CD8-positive, alpha-beta memory T cell (primary cell): ENCODE measurements around the gene ANO6. TPM values are rescaled to one million over a fixed set of nuclear protein-coding genes. Genes with fewer than 3 reads are reported as not detected.
A peak's percentile ranks its signal among the peaks of the same experiment; 100 is the strongest.

Source experiments
- CTCF ChIA-PET: fragments of 350-600 bp; sonication (Branson Sonifier 250); formaldehyde crosslinking; loops from one replicate; lab custom pipeline; 2021; ENCODE audit warnings: antibody characterized with exemption; lab: Charles Lee
- POLR2A ChIA-PET: fragments of 350-600 bp; sonication (Branson Sonifier 250); formaldehyde crosslinking; loops from one replicate; lab custom pipeline; 2021; ENCODE audit warnings: antibody characterized with exemption; lab: Charles Lee
- DNase-seq, 5 donors: peaks; one replicate each; pipeline versions ENCODE4 v3.0.0 to v3.0.0-alpha.2; 2020 to 2022; ENCODE audit warnings: mixed read lengths in 1 of 5
- H3K27ac ChIP-seq: one replicate; pipeline ENCODE4 v1.7.0; 2013; ENCODE audit warnings: low read depth, mild to moderate bottlenecking, low read length, moderate library complexity
- H3K27me3 ChIP-seq: 2 replicates; pipeline ENCODE4 v1.7.0; 2013; ENCODE audit warnings: low read length, mild to moderate bottlenecking; ENCODE audit not compliant: insufficient read depth, poor library complexity, severe bottlenecking
- H3K36me3 ChIP-seq: 2 replicates; pipeline ENCODE4 v1.7.0; 2013; ENCODE audit warnings: mild to moderate bottlenecking, low read length, moderate library complexity; ENCODE audit not compliant: insufficient read depth
- H3K4me1 ChIP-seq: 2 replicates; pipeline ENCODE4 v1.7.0; 2013; ENCODE audit warnings: mild to moderate bottlenecking, low read length, moderate library complexity; ENCODE audit not compliant: insufficient read depth
- H3K4me3 ChIP-seq: 2 replicates; pipeline ENCODE4 v1.7.0; 2013; ENCODE audit warnings: mild to moderate bottlenecking, low read length
- H3K9me3 ChIP-seq: 2 replicates; pipeline ENCODE4 v1.7.0; 2013; ENCODE audit warnings: mild to moderate bottlenecking, low read length
- H3K27ac Mint-ChIP-seq, 8 donors: one replicate each; pipeline ENCODE4 v1.8.0; 2020 to 2021; ENCODE audit warnings: mixed read lengths in 8 of 8, mild to moderate bottlenecking in 6 of 8, inconsistent platforms in 3 of 8, moderate library complexity in 3 of 8
- H3K27me3 Mint-ChIP-seq, 2 donors: one replicate each; pipeline ENCODE4 v1.8.0; 2020 to 2021; ENCODE audit warnings: mixed read lengths in 2 of 2, mild to moderate bottlenecking in 1 of 2, moderate library complexity in 1 of 2
- H3K36me3 Mint-ChIP-seq, 3 donors: one replicate each; pipeline ENCODE4 v1.8.0; 2020 to 2021; ENCODE audit warnings: mixed read lengths in 3 of 3, inconsistent platforms in 1 of 3, mild to moderate bottlenecking in 1 of 3
- H3K4me1 Mint-ChIP-seq, 3 donors: one replicate each; pipeline ENCODE4 v1.8.0; 2020 to 2021; ENCODE audit warnings: mixed read lengths in 3 of 3, inconsistent platforms in 1 of 3, mild to moderate bottlenecking in 1 of 3
- H3K4me3 Mint-ChIP-seq, 7 donors: one replicate each; pipeline ENCODE4 v1.8.0; 2020 to 2021; ENCODE audit warnings: mixed read lengths in 7 of 7, mild to moderate bottlenecking in 6 of 7, moderate library complexity in 4 of 7, inconsistent platforms in 2 of 7
- H3K9me3 Mint-ChIP-seq, 5 donors: one replicate each; pipeline ENCODE4 v1.8.0; 2020 to 2022; ENCODE audit warnings: mixed read lengths in 5 of 5, mild to moderate bottlenecking in 3 of 5, moderate library complexity in 2 of 5, inconsistent platforms in 1 of 5
- polyA plus RNA-seq: library from polyadenylated mRNA; unstranded; fragments of 300-500 nt; fragmentation: Illumina TruSeq; gene quantifications from one replicate; pipeline ENCODE4 v1.2.3, GENCODE V29; 2021
- total RNA-seq, 2 experiments: library from RNA; stranded (reverse); gene quantifications; one replicate each; pipeline ENCODE4 v1.2.3, GENCODE V29; 2021

Gene ANO6
- total and polyA plus RNA-seq, 3 experiments from 2014 or later: 19.7 to 26.1 (median 20.0) TPM

GRCh38 chr12:45223868-45224267 is 8.0 kb downstream of the ANO6 start:
- Mint-ChIP-seq H3K4me3 (no peak overlapping the region), H3K36me3 (peaks cover 0 to 9% (median 7%) of the 10 kb centered on the region in 3 donors), H3K4me1 (peaks cover 33 to 67% (median 62%) of the 10 kb centered on the region in 3 donors), H3K27ac (peak overlapping the region in 2 of 8 donors; percentile 3 to 12), H3K9me3 (no peaks in the 10 kb centered on the region), H3K27me3 (no peaks in the 10 kb centered on the region)
- no peak for DNase-seq
- POLR2A ChIA-PET: no interaction called here
- no peaks in the 10 kb centered on the region for H3K9me3 ChIP-seq
- H3K27ac ChIP-seq: no peak overlapping the region
- CTCF ChIA-PET: interaction anchor here (1.1 kb wide), 1 partner anchor 52 kb away, joined by 3 read pairs; no protein-coding TSS in a partner anchor
- H3K27me3 ChIP-seq: no peaks in the 10 kb centered on the region
- no peak overlapping the region for H3K4me3 ChIP-seq
- peaks cover 3% of the 10 kb centered on the region for H3K4me1 ChIP-seq
- H3K36me3 ChIP-seq: no peaks in the 10 kb centered on the region

GRCh38 chr12:45224311-45224710 is 8.4 kb downstream of the ANO6 start:
- no peaks in the 10 kb centered on the region for H3K9me3 ChIP-seq
- Mint-ChIP-seq H3K36me3 (peaks cover 0 to 11% (median 7%) of the 10 kb centered on the region in 3 donors), H3K9me3 (no peaks in the 10 kb centered on the region), H3K27ac (peak overlapping the region in 1 of 8 donors; percentile 12), H3K27me3 (no peaks in the 10 kb centered on the region), H3K4me1 (peaks cover 31 to 64% (median 62%) of the 10 kb centered on the region in 3 donors), H3K4me3 (no peak overlapping the region)
- no peaks in the 10 kb centered on the region for H3K4me1 ChIP-seq
- H3K27me3 ChIP-seq: no peaks in the 10 kb centered on the region
- H3K4me3 ChIP-seq: no peak overlapping the region
- CTCF ChIA-PET: interaction anchor here (1.1 kb wide), 1 partner anchor 53 kb away, joined by 3 read pairs; no protein-coding TSS in a partner anchor
- H3K36me3 ChIP-seq: no peaks in the 10 kb centered on the region
- no peak for DNase-seq
- no peak overlapping the region for H3K27ac ChIP-seq
- POLR2A ChIA-PET: no interaction called here

GRCh38 chr12:45226021-45226420 is 10.1 kb downstream of the ANO6 start:
- Histone ChIP-seq H3K27ac (no peak overlapping the region), H3K4me3 (no peak overlapping the region), H3K4me1 (no peaks in the 10 kb centered on the region), H3K9me3 (no peaks in the 10 kb centered on the region), H3K27me3 (no peaks in the 10 kb centered on the region), H3K36me3 (no peaks in the 10 kb centered on the region)
- ChIA-PET CTCF (no interaction called here), POLR2A (no interaction called here)
- Mint-ChIP-seq H3K9me3 (no peaks in the 10 kb centered on the region), H3K27me3 (no peaks in the 10 kb centered on the region), H3K27ac (no peak overlapping the region), H3K4me3 (no peak overlapping the region), H3K4me1 (peaks cover 21 to 51% (median 48%) of the 10 kb centered on the region in 3 donors), H3K36me3 (peaks cover 0 to 14% (median 7%) of the 10 kb centered on the region in 3 donors)
- no peak for DNase-seq

- no peaks in the 10 kb centered on the region for H3K9me3 Mint-ChIP-seq
Observed at GRCh38 chr12:45227316-45228067, 11.6 kb downstream of the ANO6 start.

GRCh38 chr12:45231515-45232145 is 15.7 kb downstream of the ANO6 start:
- Mint-ChIP-seq H3K36me3 (peaks cover 0 to 16% (median 6%) of the 10 kb centered on the region in 3 donors), H3K27ac (no peak overlapping the region), H3K27me3 (no peaks in the 10 kb centered on the region), H3K4me3 (no peak overlapping the region), H3K9me3 (no peaks in the 10 kb centered on the region), H3K4me1 (peaks cover 22 to 67% (median 55%) of the 10 kb centered on the region in 3 donors)
- no peak overlapping the region for H3K27ac ChIP-seq
- ChIA-PET CTCF (no interaction called here), POLR2A (no interaction called here)
- H3K4me3 ChIP-seq: no peak overlapping the region
- H3K36me3 ChIP-seq: no peaks in the 10 kb centered on the region
- H3K9me3 ChIP-seq: no peaks in the 10 kb centered on the region
- no peaks in the 10 kb centered on the region for H3K27me3 ChIP-seq
- no peak for DNase-seq
- H3K4me1 ChIP-seq: peaks cover 8% of the 10 kb centered on the region

More at GRCh38 chr12:45227316-45228067, 11.6 kb downstream of the ANO6 start:
- Histone ChIP-seq H3K9me3 (no peaks in the 10 kb centered on the region), H3K4me1 (no peaks in the 10 kb centered on the region), H3K4me3 (no peak overlapping the region), H3K27ac (no peak overlapping the region), H3K36me3 (no peaks in the 10 kb centered on the region), H3K27me3 (no peaks in the 10 kb centered on the region)
- H3K36me3 Mint-ChIP-seq: peaks cover 0 to 15% (median 7%) of the 10 kb centered on the region in 3 donors
- peaks cover 18 to 56% (median 53%) of the 10 kb centered on the region in 3 donors for H3K4me1 Mint-ChIP-seq
- H3K4me3 Mint-ChIP-seq: no peak overlapping the region
- H3K27me3 Mint-ChIP-seq: no peaks in the 10 kb centered on the region
- DNase-seq: no peak
- POLR2A ChIA-PET: no interaction called here
- CTCF ChIA-PET: no interaction called here
- H3K27ac Mint-ChIP-seq: peak overlapping the region in 1 of 8 donors; percentile 15

GRCh38 chr12:45232146-45232755 is 16.4 kb downstream of the ANO6 start:
- ChIA-PET CTCF (no interaction called here), POLR2A (no interaction called here)
- Mint-ChIP-seq H3K9me3 (no peaks in the 10 kb centered on the region), H3K36me3 (peaks cover 0 to 16% (median 6%) of the 10 kb centered on the region in 3 donors), H3K27ac (no peak overlapping the region), H3K27me3 (no peaks in the 10 kb centered on the region), H3K4me3 (no peak overlapping the region), H3K4me1 (peaks cover 22 to 69% (median 58%) of the 10 kb centered on the region in 3 donors)
- Histone ChIP-seq H3K4me1 (peaks cover 8% of the 10 kb centered on the region), H3K4me3 (no peak overlapping the region), H3K36me3 (no peaks in the 10 kb centered on the region), H3K9me3 (no peaks in the 10 kb centered on the region), H3K27ac (peak overlapping the region; percentile 20), H3K27me3 (no peaks in the 10 kb centered on the region)
- no peak for DNase-seq

- no peaks in the 10 kb centered on the region for H3K9me3 ChIP-seq
- peaks cover 8% of the 10 kb centered on the region for H3K4me1 ChIP-seq
- peaks cover 0 to 15% (median 3%) of the 10 kb centered on the region in 3 donors for H3K36me3 Mint-ChIP-seq
- DNase-seq: no peak
- ChIA-PET CTCF (interaction anchor here (1.0 kb wide), 1 partner anchor 31 kb away, joined by 3 read pairs; no protein-coding TSS in a partner anchor), POLR2A (no interaction called here)
- H3K9me3 Mint-ChIP-seq: no peaks in the 10 kb centered on the region
- H3K27me3 Mint-ChIP-seq: no peaks in the 10 kb centered on the region
- no peak overlapping the region for H3K4me3 Mint-ChIP-seq
- H3K27me3 ChIP-seq: no peaks in the 10 kb centered on the region
- no peaks in the 10 kb centered on the region for H3K36me3 ChIP-seq
- H3K27ac ChIP-seq: peak overlapping the region; percentile 20
- peaks cover 18 to 63% (median 52%) of the 10 kb centered on the region in 3 donors for H3K4me1 Mint-ChIP-seq
- H3K4me3 ChIP-seq: no peak overlapping the region
- no peak overlapping the region for H3K27ac Mint-ChIP-seq
Observed at GRCh38 chr12:45232756-45233372, 17.0 kb downstream of the ANO6 start.
